ENCODE data around the gene ST8SIA6.
"Not testable (repeated sequence)": the region's sequence is repeated elsewhere in the genome, so short reads cannot be mapped to it uniquely, and the experiment has no call there.

ST8SIA6 gene

DNA sequence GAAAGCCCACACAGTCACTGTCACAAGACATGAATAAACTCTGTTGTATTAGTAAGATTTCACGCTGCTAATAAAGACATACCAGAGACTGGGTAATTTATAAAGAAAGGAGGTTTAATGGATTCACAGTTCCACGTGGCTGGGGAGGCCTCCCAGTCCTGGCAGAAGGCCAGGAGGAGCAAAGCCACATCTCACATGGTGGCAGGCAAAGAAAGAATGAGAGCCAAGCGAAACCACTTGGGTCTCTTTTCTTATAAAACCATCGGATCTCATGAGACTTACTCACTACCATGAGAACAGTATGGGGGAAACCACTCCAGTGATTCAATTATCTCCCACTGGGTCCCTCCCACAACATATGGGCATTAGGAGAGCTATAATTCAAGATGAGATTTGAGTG lies 110.2 kb downstream of the ST8SIA6 start:
- Histone ChIP-seq H3K27me3 (ENCODE audit: control insufficient read depth, insufficient read depth, low read length) (no peaks in the 10 kb centered on the region), H3K36me3 (ENCODE audit: control insufficient read depth, insufficient read depth, low read length) (no peaks in the 10 kb centered on the region), H3K9ac (ENCODE audit: low read length) (no peak overlapping the region), H3K9me3 (ENCODE audit: control insufficient read depth, low read length) (peaks cover 5% of the 10 kb centered on the region), H3K4me3 (ENCODE audit: low read length) (no peak overlapping the region), H3K4me1 (ENCODE audit: control insufficient read depth, insufficient read depth, low read length) (no peaks in the 10 kb centered on the region)

DNA sequence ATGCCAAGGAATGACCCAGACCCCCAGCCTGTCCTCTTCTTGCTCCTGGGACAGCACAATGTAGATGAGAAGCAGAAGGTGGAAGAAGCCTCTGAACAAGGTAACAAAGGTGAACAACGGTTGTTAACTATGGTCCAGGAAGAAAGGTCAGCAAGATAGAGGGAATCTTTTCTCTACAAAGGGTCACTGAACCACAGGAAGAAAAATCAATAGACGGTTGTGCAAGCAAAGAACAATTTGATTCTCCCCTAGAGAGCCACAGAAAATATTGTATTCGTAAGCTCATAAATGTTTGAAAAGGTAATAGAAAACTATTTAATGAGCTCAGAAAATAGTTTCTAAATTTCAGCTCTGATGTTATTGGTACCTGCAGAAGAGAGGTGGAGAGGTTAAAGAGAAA lies 111.3 kb downstream of the ST8SIA6 start:
- peaks cover 5% of the 10 kb centered on the region for H3K9me3 ChIP-seq (ENCODE audit: control insufficient read depth, low read length)
- H3K9ac ChIP-seq (ENCODE audit: low read length), result no peak overlapping the region
- H3K27me3 ChIP-seq (ENCODE audit: control insufficient read depth, insufficient read depth, low read length), result no peaks in the 10 kb centered on the region
- no peak overlapping the region for H3K4me3 ChIP-seq (ENCODE audit: low read length)
- no peaks in the 10 kb centered on the region for H3K4me1 ChIP-seq (ENCODE audit: control insufficient read depth, insufficient read depth, low read length)
- H3K36me3 ChIP-seq (ENCODE audit: control insufficient read depth, insufficient read depth, low read length), result no peaks in the 10 kb centered on the region

DNA sequence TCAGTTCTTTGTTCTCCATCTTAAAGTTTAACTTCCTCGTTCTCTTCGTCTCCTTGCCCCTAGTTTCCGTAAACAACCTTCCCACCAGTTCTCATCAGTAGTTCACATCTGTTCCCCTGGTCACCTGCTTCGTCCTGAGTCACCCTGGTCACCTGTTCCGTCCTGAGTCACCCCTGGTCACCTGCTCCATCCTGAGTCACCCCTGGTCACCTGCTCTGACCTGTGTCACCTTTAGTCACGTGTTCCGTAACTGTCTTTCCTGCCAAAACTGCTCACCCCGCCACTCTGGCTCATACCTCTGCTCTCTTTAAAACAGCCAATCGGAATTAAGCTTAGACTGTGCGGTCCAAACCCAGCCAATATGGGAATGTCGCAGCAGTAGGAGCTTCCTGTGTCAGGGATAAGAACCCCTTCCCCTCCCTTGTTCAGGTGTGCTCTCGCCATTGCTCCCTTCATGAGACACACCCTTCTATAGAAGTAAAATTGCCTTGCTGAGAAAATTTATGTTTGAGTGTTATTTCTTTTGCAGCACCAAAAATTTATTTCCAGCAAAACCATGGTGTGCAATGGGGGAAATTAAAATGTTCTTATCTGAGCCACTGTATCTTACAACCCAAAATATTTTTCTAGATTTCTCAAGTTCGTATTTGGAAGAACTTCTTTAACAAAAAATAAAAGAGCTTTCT lies 114.1 kb downstream of the ST8SIA6 start:
- Histone ChIP-seq H3K27me3 (ENCODE audit: control insufficient read depth, insufficient read depth, low read length) (no peaks in the 10 kb centered on the region), H3K9me3 (ENCODE audit: control insufficient read depth, low read length) (peaks cover 5% of the 10 kb centered on the region), H3K4me1 (ENCODE audit: control insufficient read depth, insufficient read depth, low read length) (no peaks in the 10 kb centered on the region), H3K4me3 (ENCODE audit: low read length) (no peak overlapping the region), H3K9ac (ENCODE audit: low read length) (no peak overlapping the region), H3K36me3 (ENCODE audit: control insufficient read depth, insufficient read depth, low read length) (no peaks in the 10 kb centered on the region)

DNA sequence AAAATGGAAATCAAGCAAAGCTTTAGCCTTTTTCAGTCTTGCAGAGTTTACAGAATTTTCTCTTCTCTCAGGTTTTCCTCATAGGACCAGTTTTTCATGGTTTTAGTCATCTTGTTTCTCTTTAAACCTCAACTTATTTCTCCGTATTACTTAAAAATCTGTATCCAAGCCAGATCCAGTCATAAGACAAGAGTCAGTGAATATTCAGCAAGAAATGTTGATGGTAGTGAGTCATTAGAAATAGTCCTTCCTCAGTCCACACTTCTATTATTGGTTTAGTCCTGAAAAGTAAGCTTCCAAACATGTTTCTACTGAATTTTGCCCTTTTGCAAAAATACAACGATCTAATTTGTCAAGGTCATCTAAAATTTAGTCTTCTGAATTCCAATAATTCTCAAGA lies 119.3 kb downstream of the ST8SIA6 start:
- H3K9me3 ChIP-seq (ENCODE audit: control insufficient read depth, low read length), result no peaks in the 10 kb centered on the region
- no peak overlapping the region for H3K9ac ChIP-seq (ENCODE audit: low read length)
- no peaks in the 10 kb centered on the region for H3K27me3 ChIP-seq (ENCODE audit: control insufficient read depth, insufficient read depth, low read length)
- H3K36me3 ChIP-seq (ENCODE audit: control insufficient read depth, insufficient read depth, low read length), result no peaks in the 10 kb centered on the region
- H3K4me1 ChIP-seq (ENCODE audit: control insufficient read depth, insufficient read depth, low read length), result no peaks in the 10 kb centered on the region
- no peak overlapping the region for H3K4me3 ChIP-seq (ENCODE audit: low read length)

DNA sequence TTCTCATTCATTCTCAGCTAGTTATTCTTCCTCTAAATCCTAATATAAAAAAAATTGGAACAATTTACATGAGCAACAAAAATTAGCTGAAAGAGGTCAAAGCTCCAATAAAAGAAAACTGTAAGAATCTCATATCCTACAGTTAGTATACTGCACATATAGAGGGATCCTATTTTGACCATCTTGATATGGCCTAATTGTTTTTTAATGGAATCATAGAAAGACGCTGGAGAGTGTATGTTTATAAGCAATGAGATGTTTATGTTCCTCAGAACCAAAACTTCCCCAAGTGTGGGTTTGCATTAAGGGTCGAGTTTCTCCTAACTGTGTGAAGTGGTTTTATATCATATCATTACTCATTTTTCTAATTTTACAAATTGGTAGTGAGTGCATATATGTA lies 123.9 kb downstream of the ST8SIA6 start:
- Histone ChIP-seq H3K4me1 (ENCODE audit: control insufficient read depth, insufficient read depth, low read length) (no peaks in the 10 kb centered on the region), H3K9ac (ENCODE audit: low read length) (no peak overlapping the region)

DNA sequence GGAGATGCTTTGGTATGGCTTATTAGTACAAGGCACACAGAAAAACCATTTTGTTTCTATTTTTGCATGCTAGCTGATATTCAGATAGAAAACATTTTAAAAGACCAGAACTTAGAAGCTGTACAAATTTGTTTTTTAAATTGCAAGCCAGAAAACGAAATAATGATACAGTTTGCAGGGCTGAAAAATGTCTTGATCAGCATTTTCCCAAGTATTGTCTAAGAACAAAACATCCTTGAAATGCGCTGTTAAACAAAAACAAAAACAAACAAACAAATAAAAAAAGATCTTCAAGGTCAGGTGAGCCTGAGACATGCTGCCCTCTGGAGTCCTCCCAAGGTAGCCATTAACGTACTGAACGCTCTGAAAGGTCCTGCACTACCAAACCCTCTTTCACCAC lies 128.0 kb downstream of the ST8SIA6 start:
- no peak overlapping the region for H3K9ac ChIP-seq (ENCODE audit: low read length)
- no peaks in the 10 kb centered on the region for H3K36me3 ChIP-seq (ENCODE audit: control insufficient read depth, insufficient read depth, low read length)
- H3K4me1 ChIP-seq (ENCODE audit: control insufficient read depth, insufficient read depth, low read length), result no peaks in the 10 kb centered on the region
- no peaks in the 10 kb centered on the region for H3K27me3 ChIP-seq (ENCODE audit: control insufficient read depth, insufficient read depth, low read length)
- H3K4me3 ChIP-seq (ENCODE audit: low read length), result no peak overlapping the region
- no peaks in the 10 kb centered on the region for H3K9me3 ChIP-seq (ENCODE audit: control insufficient read depth, low read length)

More for the DNA sequence above, 123.9 kb downstream of the ST8SIA6 start:
- H3K27me3 ChIP-seq (ENCODE audit: control insufficient read depth, insufficient read depth, low read length), result no peaks in the 10 kb centered on the region
- no peaks in the 10 kb centered on the region for H3K9me3 ChIP-seq (ENCODE audit: control insufficient read depth, low read length)
- no peak overlapping the region for H3K4me3 ChIP-seq (ENCODE audit: low read length)
- no peaks in the 10 kb centered on the region for H3K36me3 ChIP-seq (ENCODE audit: control insufficient read depth, insufficient read depth, low read length)

DNA sequence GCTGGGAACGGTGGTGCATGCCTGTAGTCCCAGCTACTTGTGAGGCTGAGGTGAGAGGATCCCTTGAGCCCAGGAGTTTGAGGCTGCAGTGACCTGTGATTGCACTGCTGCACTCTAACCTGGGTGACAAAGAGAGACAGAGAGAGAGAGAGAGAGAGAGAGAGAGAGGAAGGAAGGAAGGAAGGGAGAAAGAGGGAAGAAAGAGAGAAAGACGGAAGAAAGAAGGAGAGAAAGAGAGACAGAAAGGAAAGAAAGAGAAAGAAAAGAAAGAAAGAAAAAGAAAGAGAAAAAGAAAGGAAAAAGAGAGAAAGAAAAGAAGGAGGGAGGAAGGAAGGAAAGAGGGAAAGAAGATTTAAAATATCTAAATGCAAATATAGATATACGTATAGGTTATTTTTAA lies 132.4 kb downstream of the ST8SIA6 start:
- H3K9me3 ChIP-seq (ENCODE audit: control insufficient read depth, low read length); H3K4me3 ChIP-seq (ENCODE audit: low read length); H3K4me1 ChIP-seq (ENCODE audit: control insufficient read depth, insufficient read depth, low read length); H3K36me3 ChIP-seq (ENCODE audit: control insufficient read depth, insufficient read depth, low read length); H3K9ac ChIP-seq (ENCODE audit: low read length); H3K27me3 ChIP-seq (ENCODE audit: control insufficient read depth, insufficient read depth, low read length): not testable (repeated sequence)

DNA sequence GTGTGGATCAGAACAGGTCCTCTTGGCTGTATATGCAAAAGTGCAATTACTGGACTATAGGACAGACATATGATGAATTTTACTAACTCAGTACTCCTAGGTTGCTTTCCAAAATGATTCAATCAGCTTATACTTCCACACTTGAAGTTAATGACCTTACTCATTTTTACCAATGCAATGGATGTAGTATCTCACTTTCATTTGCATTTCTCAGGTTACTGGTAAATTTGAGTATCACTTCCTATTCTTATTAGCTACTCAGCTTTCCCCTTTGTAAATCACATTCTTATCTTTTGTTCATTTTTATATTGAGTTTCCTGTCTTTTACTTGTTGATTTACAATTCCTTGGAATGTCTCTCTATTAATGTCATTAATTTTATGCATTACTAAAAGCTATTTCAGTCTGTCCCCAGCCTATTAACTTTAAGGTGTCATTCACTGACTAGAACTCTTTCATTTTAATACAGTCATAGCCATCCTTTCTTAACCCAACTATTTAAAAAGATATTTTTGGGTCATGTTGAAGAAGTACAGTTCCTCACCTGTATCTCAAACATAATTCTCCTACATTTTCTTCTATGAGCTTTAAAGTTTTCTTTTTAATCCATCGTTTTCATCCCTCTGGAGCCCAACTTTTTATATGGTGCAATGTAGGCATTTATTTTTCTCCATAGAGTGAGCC lies 137.8 kb downstream of the ST8SIA6 start:
- Histone ChIP-seq H3K27me3 (ENCODE audit: control insufficient read depth, insufficient read depth, low read length) (no peaks in the 10 kb centered on the region), H3K4me1 (ENCODE audit: control insufficient read depth, insufficient read depth, low read length) (no peaks in the 10 kb centered on the region), H3K4me3 (ENCODE audit: low read length) (no peak overlapping the region), H3K9ac (ENCODE audit: low read length) (no peak overlapping the region), H3K9me3 (ENCODE audit: control insufficient read depth, low read length) (no peaks in the 10 kb centered on the region), H3K36me3 (ENCODE audit: control insufficient read depth, insufficient read depth, low read length) (no peaks in the 10 kb centered on the region)

DNA sequence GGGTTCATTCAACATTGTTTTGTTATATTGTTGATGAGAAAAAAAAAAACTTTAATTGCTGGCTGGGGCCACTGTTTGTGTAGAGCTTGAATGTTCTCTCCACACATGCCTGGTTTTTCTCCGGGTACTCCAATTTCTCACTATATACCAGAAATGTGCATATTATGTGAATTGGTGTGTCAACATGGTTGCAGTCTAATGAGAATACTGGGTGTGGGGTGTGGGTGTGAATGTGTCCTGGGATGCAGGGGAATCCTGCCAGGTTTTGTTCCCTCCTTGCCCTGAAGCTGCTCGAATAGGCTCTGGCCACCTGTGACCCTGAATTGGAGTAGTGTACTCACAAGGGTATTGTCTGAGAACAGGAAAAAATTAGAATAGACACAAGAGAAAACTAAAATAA lies 145.0 kb downstream of the ST8SIA6 start:
- Histone ChIP-seq H3K9me3 (ENCODE audit: control insufficient read depth, low read length) (no peaks in the 10 kb centered on the region), H3K9ac (ENCODE audit: low read length) (no peak overlapping the region), H3K27me3 (ENCODE audit: control insufficient read depth, insufficient read depth, low read length) (no peaks in the 10 kb centered on the region)

DNA sequence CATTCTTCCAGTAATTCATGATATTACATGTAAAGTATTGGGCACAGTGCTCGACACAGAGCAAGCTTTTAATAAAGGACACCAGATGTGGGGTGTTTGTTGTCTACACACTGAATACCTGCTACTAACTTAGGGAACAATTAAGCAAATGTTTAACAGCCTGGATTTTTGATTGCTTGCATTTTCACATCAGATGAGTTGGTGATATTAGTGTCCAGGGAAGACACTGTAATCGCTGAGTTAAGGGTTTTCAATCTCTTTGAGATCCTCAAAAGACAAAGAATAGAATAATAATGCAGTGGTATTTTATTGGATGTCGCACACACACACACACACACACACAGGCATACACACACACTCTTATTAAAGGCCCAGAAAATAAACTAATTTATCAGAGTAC lies 147.3 kb downstream of the ST8SIA6 start:
- no peak overlapping the region for H3K9ac ChIP-seq (ENCODE audit: low read length)
- H3K4me3 ChIP-seq (ENCODE audit: low read length), result no peak overlapping the region
- H3K36me3 ChIP-seq (ENCODE audit: control insufficient read depth, insufficient read depth, low read length), result no peaks in the 10 kb centered on the region
- H3K9me3 ChIP-seq (ENCODE audit: control insufficient read depth, low read length), result no peaks in the 10 kb centered on the region
- no peaks in the 10 kb centered on the region for H3K27me3 ChIP-seq (ENCODE audit: control insufficient read depth, insufficient read depth, low read length)
- H3K4me1 ChIP-seq (ENCODE audit: control insufficient read depth, insufficient read depth, low read length), result no peaks in the 10 kb centered on the region

More for the DNA sequence above, 145.0 kb downstream of the ST8SIA6 start:
- H3K4me3 ChIP-seq (ENCODE audit: low read length), result no peak overlapping the region
- no peaks in the 10 kb centered on the region for H3K4me1 ChIP-seq (ENCODE audit: control insufficient read depth, insufficient read depth, low read length)
- no peaks in the 10 kb centered on the region for H3K36me3 ChIP-seq (ENCODE audit: control insufficient read depth, insufficient read depth, low read length)

DNA sequence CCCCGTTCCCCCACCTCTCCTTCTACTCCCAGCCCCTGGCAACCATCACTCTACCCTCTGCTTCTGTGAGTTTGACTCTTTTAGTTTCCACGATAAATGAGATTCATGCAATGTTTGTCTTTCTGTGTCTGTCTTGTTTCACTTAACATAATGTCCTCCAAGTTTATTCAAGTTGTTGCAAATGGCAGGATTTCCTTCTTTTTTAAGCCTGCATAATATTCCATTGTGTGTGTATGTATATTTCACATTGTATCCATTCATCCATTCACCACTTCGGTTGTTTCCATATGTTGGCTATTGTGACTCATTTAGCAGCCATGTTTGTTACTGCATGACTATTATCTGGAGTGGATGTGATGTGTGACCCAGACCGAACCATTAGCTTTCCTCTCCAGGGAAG lies 162.0 kb downstream of the ST8SIA6 start:
- H3K4me3 ChIP-seq (ENCODE audit: low read length), result no peak overlapping the region
- no peaks in the 10 kb centered on the region for H3K27me3 ChIP-seq (ENCODE audit: control insufficient read depth, insufficient read depth, low read length)
- no peaks in the 10 kb centered on the region for H3K36me3 ChIP-seq (ENCODE audit: control insufficient read depth, insufficient read depth, low read length)
- H3K9me3 ChIP-seq (ENCODE audit: control insufficient read depth, low read length), result no peaks in the 10 kb centered on the region
- no peaks in the 10 kb centered on the region for H3K4me1 ChIP-seq (ENCODE audit: control insufficient read depth, insufficient read depth, low read length)
- no peak overlapping the region for H3K9ac ChIP-seq (ENCODE audit: low read length)

DNA sequence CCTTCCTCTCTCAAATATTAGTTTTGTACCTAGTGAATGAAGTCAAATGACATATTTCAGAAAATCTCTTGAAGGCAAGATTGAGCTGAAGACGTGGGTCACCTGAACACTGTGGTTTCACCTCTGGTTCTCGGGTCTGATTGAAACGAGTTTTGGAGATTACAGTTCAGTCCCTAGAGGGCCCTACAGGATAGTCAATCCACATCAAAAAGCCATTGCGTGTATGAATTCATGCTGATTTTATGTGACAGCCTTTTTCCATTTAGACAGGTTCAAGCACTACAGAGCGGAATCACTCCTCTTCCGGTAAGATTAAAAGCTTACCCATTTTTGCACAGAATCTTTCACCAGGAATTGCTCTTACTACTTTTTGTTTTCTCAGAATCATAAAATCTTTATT lies 164.2 kb downstream of the ST8SIA6 start:
- no peaks in the 10 kb centered on the region for H3K27me3 ChIP-seq (ENCODE audit: control insufficient read depth, insufficient read depth, low read length)
- no peak overlapping the region for H3K9ac ChIP-seq (ENCODE audit: low read length)
- H3K4me3 ChIP-seq (ENCODE audit: low read length), result no peak overlapping the region
- no peaks in the 10 kb centered on the region for H3K36me3 ChIP-seq (ENCODE audit: control insufficient read depth, insufficient read depth, low read length)
- H3K4me1 ChIP-seq (ENCODE audit: control insufficient read depth, insufficient read depth, low read length), result no peaks in the 10 kb centered on the region
- no peaks in the 10 kb centered on the region for H3K9me3 ChIP-seq (ENCODE audit: control insufficient read depth, low read length)

All from mucosa of stomach (tissue), 1 donor.